ENCODE data around the gene SERPINC1.

GRCh38 chr1:173900992-173901391 is 16.1 kb downstream of the SERPINC1 start:
- TF ChIP-seq USF1 (CRISPR knock-in tag; IDR thresholded peaks at IDR 0.05) (no peak), CTCF (IDR thresholded peaks at IDR 0.05) (no peak), SMAD4 (CRISPR knock-in tag; IDR thresholded peaks at IDR 0.05) (no peak), CBFB (CRISPR knock-in tag; IDR thresholded peaks at IDR 0.05; ENCODE audit: low read depth) (no peak), ETV6 (CRISPR knock-in tag; IDR thresholded peaks at IDR 0.05) (no peak), ZNF121 (CRISPR knock-in tag; IDR thresholded peaks at IDR 0.05) (no peak), ATF2 (CRISPR knock-in tag; IDR thresholded peaks at IDR 0.05; ENCODE audit: borderline replicate concordance, low read depth) (no peak), TCF7 (CRISPR knock-in tag; IDR thresholded peaks at IDR 0.05; ENCODE audit: low read depth) (no peak), NR2C2 (CRISPR knock-in tag; IDR thresholded peaks at IDR 0.05) (no peak), TEAD4 (CRISPR knock-in tag; IDR thresholded peaks at IDR 0.05) (no peak)
- TF ChIP-seq, protein P1, sequence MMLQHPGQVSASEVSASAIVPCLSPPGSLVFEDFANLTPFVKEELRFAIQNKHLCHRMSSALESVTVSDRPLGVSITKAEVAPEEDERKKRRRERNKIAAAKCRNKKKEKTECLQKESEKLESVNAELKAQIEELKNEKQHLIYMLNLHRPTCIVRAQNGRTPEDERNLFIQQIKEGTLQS (CRISPR knock-in tag; conservative IDR thresholded peaks at IDR 0.05) = no peak
